ENCODE measurements around the gene TMEM198. TPM values are rescaled to one million over a fixed set of nuclear protein-coding genes. Genes with fewer than 3 reads are reported as not detected.

TMEM198 gene
- total RNA-seq, 1 experiment from 2014 or later = 1.1 TPM

GRCh38 chr2:219520079-219520478, 23.7 kb upstream of the TMEM198 start:
- POLR2A ChIA-PET (ENCODE audit: unreplicated experiment) = interaction anchor here (0.5 kb wide), 1 partner anchor 9 kb away, joined by 6 read pairs; no protein-coding TSS in a partner anchor
- TF ChIP-seq CTCF (conservative IDR thresholded peaks at IDR 0.05; ENCODE audit: low read depth, low read length) (no peak), EZH2phosphoT487 (IDR thresholded peaks at IDR 0.05; ENCODE audit: borderline replicate concordance, low read length) (no peak), EZH2 (IDR thresholded peaks at IDR 0.05; ENCODE audit: low read length, unreplicated experiment) (no peak)
- CTCF ChIA-PET = interaction anchor here (0.6 to 1.2 kb wide), 6 partner anchors 10 to 307 kb away, joined by 3 to 5 read pairs (median 3); partner anchors contain the start of gene GMPPA
- no peak for ATAC-seq
- intact Hi-C loops (cut with micrococcal nuclease) = no loop called here
- no peak overlapping the region for H3K4me3 ChIP-seq (ENCODE audit: low read length)
- no peak overlapping the region for H3K27ac ChIP-seq (ENCODE audit: low read length)
- H2AFZ ChIP-seq (ENCODE audit: low read length) = no peak overlapping the region
- no peaks in the 10 kb centered on the region for H3K36me3 ChIP-seq (ENCODE audit: low read depth, low read length)
- no peaks in the 10 kb centered on the region for H3K79me2 ChIP-seq (ENCODE audit: low read length)
- no peaks in the 10 kb centered on the region; the same call in 1 of the 2 replicates for H3K27me3 ChIP-seq (ENCODE audit: low read length)
- no peaks in the 10 kb centered on the region for H4K20me1 ChIP-seq (ENCODE audit: low read length)
- H3K9me3 ChIP-seq (ENCODE audit: low read length) = no peaks in the 10 kb centered on the region
- BruUV-seq (replicated peaks) = no TSS peak
- no peak overlapping the region for H3K4me2 ChIP-seq (ENCODE audit: low read length)
- H3K4me1 ChIP-seq (ENCODE audit: insufficient read depth, low read length) = peaks cover 14% of the 10 kb centered on the region
- H3K9me2 ChIP-seq (replicated peaks; ENCODE audit: low read length) = no peaks in the 10 kb centered on the region
- no peak overlapping the region for H3K9ac ChIP-seq (ENCODE audit: low read length)
- no peaks in the 10 kb centered on the region for H3F3A ChIP-seq (ENCODE audit: low read length, unreplicated experiment)
- DNase-seq = no peak

GRCh38 chr2:219521066-219521880, 22.6 kb upstream of the TMEM198 start:
- H3F3A ChIP-seq (ENCODE audit: low read length, unreplicated experiment) = no peaks in the 10 kb centered on the region
- no peaks in the 10 kb centered on the region for H3K79me2 ChIP-seq (ENCODE audit: low read length)
- BruUV-seq (replicated peaks) = no TSS peak
- no peaks in the 10 kb centered on the region for H3K36me3 ChIP-seq (ENCODE audit: low read depth, low read length)
- H4K20me1 ChIP-seq (ENCODE audit: low read length) = no peaks in the 10 kb centered on the region
- no peak overlapping the region for H3K27ac ChIP-seq (ENCODE audit: low read length)
- POLR2A ChIA-PET (ENCODE audit: unreplicated experiment) = interaction anchor here (0.6 kb wide), 1 partner anchor 11 kb away, joined by 41 read pairs; no protein-coding TSS in a partner anchor
- no peaks in the 10 kb centered on the region for H3K9me3 ChIP-seq (ENCODE audit: low read length)
- intact Hi-C loops (cut with micrococcal nuclease) = no loop called here
- CTCF ChIA-PET = interaction anchor here (0.6 to 1.3 kb wide), 10 partner anchors 9 to 133 kb away, joined by 3 to 22 read pairs (median 5); partner anchors contain the start of gene GMPPA
- no peak overlapping the region for H3K9ac ChIP-seq (ENCODE audit: low read length)
- peaks cover 14% of the 10 kb centered on the region for H3K4me1 ChIP-seq (ENCODE audit: insufficient read depth, low read length)
- peak overlapping the region; percentile 52 for H2AFZ ChIP-seq (ENCODE audit: low read length)
- peak overlapping the region; percentile 44; the same call in 1 of the 2 replicates for H3K4me3 ChIP-seq (ENCODE audit: low read length)
- no peaks in the 10 kb centered on the region for H3K9me2 ChIP-seq (replicated peaks; ENCODE audit: low read length)
- peak; percentile 61 for DNase-seq
- TF ChIP-seq EZH2phosphoT487 (IDR thresholded peaks at IDR 0.05; ENCODE audit: borderline replicate concordance, low read length) (no peak), CTCF (conservative IDR thresholded peaks at IDR 0.05; ENCODE audit: low read depth, low read length) (peak; percentile 91), EZH2 (IDR thresholded peaks at IDR 0.05; ENCODE audit: low read length, unreplicated experiment) (no peak)
- peak overlapping the region; percentile 77 for H3K4me2 ChIP-seq (ENCODE audit: low read length)
- H3K27me3 ChIP-seq (ENCODE audit: low read length) = no peaks in the 10 kb centered on the region
- peak; percentile 79 for ATAC-seq

All from PC-3 (cell line).